OCI-LY1 (cell line): ENCODE results near the gene PHRF1.

Experiments
- H2AFZ ChIP-seq: fragments of 200-600 bp; sonication (generic), shearing (Covaris generic); 2 replicates; pipeline ENCODE4 v1.6.0; 2014; ENCODE audit warnings: antibody characterized with exemption, mild to moderate bottlenecking, low read length
- H3F3A ChIP-seq: fragments of 200-600 bp; sonication (generic), shearing (Covaris generic); 2 replicates; pipeline ENCODE4 v1.6.0; 2014; ENCODE audit warnings: mild to moderate bottlenecking, antibody characterized with exemption, low read length, moderate library complexity; ENCODE audit not compliant: insufficient read depth
- H3K27ac ChIP-seq: fragments of 200-600 bp; sonication (generic); 2 replicates; pipeline ENCODE4 v1.5.1; 2014; ENCODE audit warnings: low read length, mixed run types, mild to moderate bottlenecking, low read depth; ENCODE audit not compliant: poor library complexity, severe bottlenecking
- H3K27me3 ChIP-seq: fragments of 200-600 bp; sonication (generic); 2 replicates; pipeline ENCODE4 v1.6.0; 2014; ENCODE audit warnings: antibody characterized with exemption, mild to moderate bottlenecking, low read length, moderate library complexity; ENCODE audit not compliant: insufficient read depth
- H3K36me3 ChIP-seq: fragments of 200-600 bp; sonication (generic); 2 replicates; pipeline ENCODE4 v1.6.1; 2014; ENCODE audit warnings: mild to moderate bottlenecking, antibody characterized with exemption, low read length, moderate library complexity, mixed read lengths; ENCODE audit not compliant: insufficient read depth
- H3K4me1 ChIP-seq: fragments of 200-600 bp; sonication (generic); 2 replicates; pipeline ENCODE4 v1.5.1; 2014; ENCODE audit warnings: mild to moderate bottlenecking, low read length, moderate library complexity; ENCODE audit not compliant: insufficient read depth, severe bottlenecking
- H3K4me2 ChIP-seq: fragments of 200-600 bp; sonication (generic), shearing (Covaris generic); 2 replicates; pipeline ENCODE4 v1.6.1; 2014; ENCODE audit warnings: low read length
- H3K4me3 ChIP-seq: fragments of 200-600 bp; sonication (generic); 2 replicates; pipeline ENCODE4 v1.5.1; 2014; ENCODE audit warnings: low read length, low read depth, mild to moderate bottlenecking, mixed read lengths; ENCODE audit not compliant: poor library complexity, severe bottlenecking
- H3K79me2 ChIP-seq: fragments of 200-600 bp; shearing (Covaris generic); 2 replicates; pipeline ENCODE4 v1.6.1; 2016; ENCODE audit warnings: mixed run types, low read length, mixed read lengths; ENCODE audit not compliant: insufficient read depth
- H3K9ac ChIP-seq: fragments of 200-600 bp; sonication (generic), shearing (Covaris generic); 2 replicates; pipeline ENCODE4 v1.6.1; 2014; ENCODE audit warnings: mild to moderate bottlenecking, low read length, mixed read lengths
- H3K9me2 ChIP-seq: fragments of 200-600 bp; sonication (generic), shearing (Covaris generic); 2 replicates; pipeline ENCODE4 v1.6.1; 2014; ENCODE audit warnings: low read depth, mild to moderate bottlenecking, low read length, mixed read lengths
- H3K9me3 ChIP-seq: fragments of 200-600 bp; shearing (Covaris generic); 2 replicates; pipeline ENCODE4 v1.6.1; 2014; ENCODE audit warnings: low read length, mixed read lengths
- H4K20me1 ChIP-seq: fragments of 200-600 bp; sonication (generic), shearing (Covaris generic); 2 replicates; pipeline ENCODE4 v1.6.0; 2016; ENCODE audit warnings: mild to moderate bottlenecking, low read length; ENCODE audit not compliant: insufficient read depth
- CTCF ChIP-seq: fragments of 200-600 bp; sonication (generic), shearing (Covaris generic); IDR thresholded peaks from 2 replicates; pipeline ENCODE4 v1.5.1; 2017; ENCODE audit warnings: mild to moderate bottlenecking, antibody characterized with exemption, low read length, moderate library complexity, mixed read lengths
- EZH2 ChIP-seq: fragments of 200-600 bp; sonication (generic), shearing (Covaris generic); IDR thresholded peaks from 2 replicates; pipeline ENCODE4 v1.8.0; 2017; ENCODE audit warnings: borderline replicate concordance, mixed run types, mild to moderate bottlenecking, antibody characterized with exemption, low read length, moderate library complexity, mixed read lengths

Gene PHRF1

GRCh38 chr11:553988-554340 lies 22.3 kb upstream of the PHRF1 start:
- TF ChIP-seq EZH2, result no peak
- no peak for TF ChIP-seq CTCF
- no peak overlapping the region for H3K4me2 ChIP-seq
- no peak overlapping the region for H3K27ac ChIP-seq
- no peaks in the 10 kb centered on the region for H4K20me1 ChIP-seq
- no peak overlapping the region for H3K4me3 ChIP-seq
- peaks cover 17% of the 10 kb centered on the region for H3K4me1 ChIP-seq
- no peaks in the 10 kb centered on the region for H3K9me3 ChIP-seq
- H3F3A ChIP-seq, result no peaks in the 10 kb centered on the region
- H2AFZ ChIP-seq, result no peak overlapping the region
- H3K9ac ChIP-seq, result no peak overlapping the region
- H3K36me3 ChIP-seq, result no peaks in the 10 kb centered on the region
- no peaks in the 10 kb centered on the region for H3K79me2 ChIP-seq
- no peaks in the 10 kb centered on the region for H3K9me2 ChIP-seq
- H3K27me3 ChIP-seq, result peaks cover 7% of the 10 kb centered on the region

- Histone ChIP-seq H3K79me2 (no peaks in the 10 kb centered on the region), H3K36me3 (no peaks in the 10 kb centered on the region), H3K9me3 (no peaks in the 10 kb centered on the region), H3F3A (no peaks in the 10 kb centered on the region), H3K9ac (peak overlapping the region; percentile 23; the same call in 1 of the 2 replicates), H3K9me2 (no peaks in the 10 kb centered on the region), H3K27ac (no peak overlapping the region), H3K4me1 (peaks cover 18% of the 10 kb centered on the region), H2AFZ (no peak overlapping the region), H3K4me3 (peak overlapping the region; percentile 12), H4K20me1 (no peaks in the 10 kb centered on the region), H3K27me3 (peaks cover 7% of the 10 kb centered on the region), H3K4me2 (peak overlapping the region; percentile 47)
- peak; percentile 54 for TF ChIP-seq CTCF
- TF ChIP-seq EZH2, result no peak
Measured at GRCh38 chr11:554428-555226, 21.6 kb upstream of the PHRF1 start.

GRCh38 chr11:555227-555779 lies 21.0 kb upstream of the PHRF1 start:
- Histone ChIP-seq H3K9ac (no peak overlapping the region), H3K4me3 (peak overlapping the region; percentile 47), H3K9me3 (no peaks in the 10 kb centered on the region), H3K27me3 (peaks cover 7% of the 10 kb centered on the region), H2AFZ (no peak overlapping the region), H3K4me1 (peaks cover 25% of the 10 kb centered on the region), H3K27ac (no peak overlapping the region), H3F3A (no peaks in the 10 kb centered on the region), H3K36me3 (no peaks in the 10 kb centered on the region), H4K20me1 (no peaks in the 10 kb centered on the region), H3K9me2 (no peaks in the 10 kb centered on the region), H3K79me2 (no peaks in the 10 kb centered on the region), H3K4me2 (peak overlapping the region; percentile 64)
- TF ChIP-seq EZH2 (no peak), CTCF (no peak)
